HL-60/S4 treated with retinoic acid at 250 ng/mL for 4 days and 3 days (cell line): ENCODE data around the gene ACP6.
"Not testable (repeated sequence)": the region's sequence is repeated elsewhere in the genome, so short reads cannot be mapped to it uniquely, and the experiment has no call there.

ENCODE experiments used
- in situ Hi-C: fragments of 300-500 bp; cut with MboI; formaldehyde crosslinking; loops from 2 replicates; pipeline ENCODE4 v1.7.0; 2022; ENCODE audit warnings: low sequenced_read_pairs

ACP6 gene

DNA sequence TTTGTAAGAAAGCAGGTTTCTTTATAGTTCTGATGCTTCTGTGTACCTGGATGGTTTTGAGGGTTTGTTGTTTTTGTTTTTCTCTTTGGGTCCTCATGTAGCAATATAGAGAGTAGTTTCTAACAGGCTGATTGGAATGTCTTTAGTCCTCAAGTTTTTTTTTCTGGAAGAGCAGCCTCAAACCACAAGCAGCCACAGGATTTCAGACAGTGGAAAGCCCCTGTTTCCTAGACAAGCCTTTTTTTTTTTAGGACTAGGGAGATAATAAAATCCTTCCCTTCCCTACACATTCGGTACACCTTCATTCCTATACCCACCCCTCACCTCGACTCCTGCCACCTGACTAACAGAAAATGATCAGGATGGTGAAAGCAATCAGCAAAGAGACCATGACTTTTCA is 47.6 kb downstream of the ACP6 start:
- in situ Hi-C loops, result no loop called here

DNA sequence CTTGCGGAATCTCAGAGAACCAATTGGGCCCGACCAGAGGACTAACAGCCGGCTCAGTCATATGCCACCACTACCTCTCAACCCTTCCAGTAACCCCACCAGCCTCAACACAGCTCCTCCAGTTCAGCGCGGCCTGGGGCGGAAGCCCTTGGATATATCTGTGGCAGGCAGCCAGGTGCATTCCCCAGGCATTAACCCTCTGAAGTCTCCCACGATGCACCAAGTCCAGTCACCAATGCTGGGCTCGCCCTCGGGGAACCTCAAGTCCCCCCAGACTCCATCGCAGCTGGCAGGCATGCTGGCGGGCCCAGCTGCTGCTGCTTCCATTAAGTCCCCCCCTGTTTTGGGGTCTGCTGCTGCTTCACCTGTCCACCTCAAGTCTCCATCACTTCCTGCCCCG is 49.8 kb downstream of the ACP6 start:
- in situ Hi-C loops, result no loop called here

DNA sequence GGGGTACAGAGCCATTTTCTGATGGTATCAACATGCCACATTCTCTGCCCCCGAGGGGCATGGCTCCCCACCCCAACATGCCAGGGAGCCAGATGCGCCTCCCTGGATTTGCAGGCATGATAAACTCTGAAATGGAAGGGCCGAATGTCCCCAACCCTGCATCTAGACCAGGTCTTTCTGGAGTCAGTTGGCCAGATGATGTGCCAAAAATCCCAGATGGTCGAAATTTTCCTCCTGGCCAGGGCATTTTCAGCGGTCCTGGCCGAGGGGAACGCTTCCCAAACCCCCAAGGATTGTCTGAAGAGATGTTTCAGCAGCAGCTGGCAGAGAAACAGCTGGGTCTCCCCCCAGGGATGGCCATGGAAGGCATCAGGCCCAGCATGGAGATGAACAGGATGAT is 50.6 kb downstream of the ACP6 start:
- in situ Hi-C loops, result no loop called here

DNA sequence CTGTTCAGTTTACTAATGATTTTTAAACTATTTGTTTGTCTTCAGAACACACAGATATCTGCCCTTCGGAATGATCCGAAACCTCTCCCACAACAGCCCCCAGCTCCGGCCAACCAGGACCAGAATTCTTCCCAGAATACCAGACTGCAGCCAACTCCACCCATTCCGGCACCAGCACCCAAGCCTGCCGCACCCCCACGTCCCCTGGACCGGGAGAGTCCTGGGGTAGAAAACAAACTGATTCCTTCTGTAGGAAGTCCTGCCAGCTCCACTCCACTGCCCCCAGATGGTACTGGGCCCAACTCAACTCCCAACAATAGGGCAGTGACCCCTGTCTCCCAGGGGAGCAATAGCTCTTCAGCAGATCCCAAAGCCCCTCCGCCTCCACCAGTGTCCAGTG is 51.6 kb downstream of the ACP6 start:
- in situ Hi-C loops, result no loop called here

DNA sequence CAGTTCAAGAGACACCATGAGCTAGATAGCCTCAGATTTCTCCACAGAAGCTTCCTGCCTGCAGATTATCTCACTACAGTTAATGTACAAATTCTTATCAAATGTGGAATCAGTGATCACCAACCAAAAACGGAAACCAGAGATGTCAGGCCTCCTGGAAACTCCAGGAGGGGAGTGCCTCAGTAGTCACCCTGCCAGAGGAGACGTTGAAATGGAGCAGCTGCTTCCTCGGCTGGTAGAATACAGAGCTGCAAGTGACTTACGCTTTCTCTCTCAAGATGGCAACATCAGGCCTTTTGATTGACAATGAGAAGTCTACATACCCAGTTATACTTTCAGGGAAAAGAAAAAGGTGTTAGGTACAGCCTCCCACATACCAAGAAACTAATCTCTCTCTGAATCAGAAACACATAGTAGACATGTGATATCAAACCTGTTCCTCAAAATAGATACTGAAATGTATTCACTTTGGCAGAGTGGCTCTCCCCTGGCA is 52.2 kb downstream of the ACP6 start:
- in situ Hi-C loops, result no loop called here

DNA sequence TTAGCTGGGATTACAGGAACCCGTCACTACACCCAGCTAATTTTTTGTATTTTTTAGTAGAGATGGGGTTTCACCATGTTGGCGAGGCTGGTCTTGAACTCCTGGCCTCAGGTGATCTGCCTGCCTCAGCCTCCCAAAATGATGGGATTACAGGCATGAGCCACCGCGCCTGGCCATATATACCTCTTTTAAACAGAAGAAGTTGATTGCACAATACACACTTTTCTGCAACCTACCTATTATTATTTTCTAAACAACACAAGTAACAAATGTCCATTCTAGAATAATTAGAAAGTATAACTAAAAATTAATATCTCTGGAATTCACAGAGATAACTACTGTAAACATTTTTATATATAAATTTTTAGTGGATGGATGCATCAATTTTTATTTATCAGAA is 55.4 kb downstream of the ACP6 start:
- in situ Hi-C loops, result not testable (repeated sequence)

DNA sequence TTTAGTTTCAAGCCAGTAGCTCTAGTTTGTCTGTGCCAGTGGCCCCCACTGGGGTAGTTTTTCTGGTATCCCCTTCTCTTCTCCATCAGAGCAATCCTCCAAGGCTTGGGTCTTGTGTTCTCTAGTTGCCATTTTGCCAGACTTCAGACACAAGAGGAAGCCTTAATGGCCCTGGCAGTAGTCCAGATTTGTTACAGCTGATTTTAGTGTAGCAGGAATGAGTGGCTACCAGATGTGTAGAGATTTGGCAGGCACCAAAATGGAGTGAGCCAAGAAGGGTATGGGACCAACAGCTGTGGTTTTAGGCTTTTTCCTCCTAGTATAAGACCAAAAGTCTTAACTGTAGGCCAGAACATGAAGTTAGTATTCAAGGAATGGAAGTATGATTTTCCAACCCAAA is 56.8 kb downstream of the ACP6 start:
- in situ Hi-C loops, result no loop called here

DNA sequence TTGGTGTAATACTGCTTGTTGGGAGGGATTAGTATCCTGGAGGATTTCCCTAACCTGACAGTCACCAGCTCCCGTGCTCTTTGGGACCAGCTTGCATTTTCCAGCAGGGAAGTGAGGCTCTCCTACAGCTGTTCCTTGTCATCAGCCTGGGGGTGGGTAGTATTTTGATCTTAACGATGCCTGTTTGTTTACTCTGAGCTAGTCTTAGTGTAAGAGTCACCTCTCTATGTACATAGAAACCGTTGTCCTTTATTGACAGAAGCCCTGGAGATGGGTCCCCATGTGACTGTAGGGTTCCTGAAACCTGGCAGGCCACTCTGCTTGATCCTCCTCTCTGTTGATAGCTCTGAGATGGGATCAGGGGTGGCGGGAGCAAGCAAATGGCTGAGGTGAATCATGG is 58.0 kb downstream of the ACP6 start:
- in situ Hi-C loops, result no loop called here

DNA sequence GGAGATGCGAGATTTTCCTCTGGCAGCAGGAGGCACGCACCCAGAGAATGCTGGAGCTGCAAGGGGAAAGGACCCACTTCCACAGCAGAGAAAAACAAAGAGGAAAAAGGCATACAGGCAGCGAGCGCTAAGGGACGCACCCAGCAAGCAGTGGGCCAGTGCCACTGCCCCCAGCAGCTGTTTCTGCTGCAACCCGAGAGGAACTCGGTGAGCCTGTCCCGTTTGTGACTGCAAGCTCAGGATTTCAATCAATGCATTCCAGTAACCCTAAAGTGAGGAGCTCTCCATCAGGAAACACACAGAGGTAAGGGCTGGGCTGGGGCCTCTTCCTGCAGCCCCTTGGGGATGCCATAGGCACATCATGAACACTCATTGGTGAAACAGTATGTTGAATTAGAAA is 58.7 kb downstream of the ACP6 start:
- in situ Hi-C loops, result no loop called here

DNA sequence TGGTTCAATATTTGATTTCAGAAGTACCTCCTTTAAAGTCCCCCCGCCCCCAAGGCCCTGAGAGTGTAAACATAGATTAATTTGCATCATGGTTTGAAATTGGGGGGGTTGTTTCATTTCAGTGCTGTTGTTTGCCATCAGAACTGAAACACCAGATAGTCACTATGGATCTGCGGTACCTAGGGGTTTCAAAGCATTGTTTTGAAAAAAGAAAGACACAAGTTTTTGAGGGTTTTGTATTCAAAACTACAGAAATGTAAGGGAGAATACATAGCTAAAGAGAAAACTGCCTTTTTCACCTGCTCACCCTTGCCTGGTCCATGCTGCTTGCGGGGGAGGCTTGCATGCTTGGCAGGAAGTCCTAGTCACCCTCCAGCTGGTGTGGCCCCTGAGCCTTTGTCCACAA is 59.3 kb downstream of the ACP6 start:
- in situ Hi-C loops, result no loop called here

DNA sequence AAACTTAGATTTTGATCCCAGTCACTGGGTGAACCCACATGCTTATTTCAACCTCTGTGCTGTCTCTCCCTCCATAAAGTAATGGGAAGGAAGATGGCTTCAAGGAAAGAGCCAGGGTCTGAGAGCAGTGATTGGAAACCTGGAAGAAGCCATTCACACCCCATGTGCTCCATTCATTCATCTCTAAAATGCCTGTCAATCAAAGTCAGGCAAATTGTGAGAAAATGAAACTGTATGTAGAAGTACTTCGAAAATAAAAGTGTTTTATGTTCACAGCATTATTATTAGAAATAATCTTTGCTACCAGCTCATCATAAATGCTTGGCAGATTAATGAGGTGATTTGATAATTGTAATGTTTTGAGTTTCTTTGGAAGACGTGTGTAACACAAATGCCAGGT is 61.0 kb downstream of the ACP6 start:
- in situ Hi-C loops, result no loop called here

DNA sequence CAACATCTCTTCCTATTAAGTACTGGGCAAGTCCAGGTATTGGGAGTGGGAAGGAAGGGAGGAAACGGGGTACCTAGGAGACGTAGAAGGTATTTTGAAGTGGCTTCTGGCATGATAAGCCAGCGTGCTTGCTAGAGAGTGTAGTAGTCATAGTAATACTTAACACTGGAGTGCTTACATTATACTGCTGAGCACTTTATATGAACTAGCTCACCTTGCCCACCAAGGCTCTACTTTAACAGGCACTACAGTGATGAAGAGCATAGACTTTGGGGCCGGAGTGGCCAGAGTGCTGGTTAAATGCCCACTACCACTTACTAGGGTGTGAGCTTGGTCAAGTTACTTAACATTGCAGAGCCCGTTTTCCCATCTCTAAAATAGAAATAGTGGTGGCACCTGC is 61.7 kb downstream of the ACP6 start:
- in situ Hi-C loops, result no loop called here

DNA sequence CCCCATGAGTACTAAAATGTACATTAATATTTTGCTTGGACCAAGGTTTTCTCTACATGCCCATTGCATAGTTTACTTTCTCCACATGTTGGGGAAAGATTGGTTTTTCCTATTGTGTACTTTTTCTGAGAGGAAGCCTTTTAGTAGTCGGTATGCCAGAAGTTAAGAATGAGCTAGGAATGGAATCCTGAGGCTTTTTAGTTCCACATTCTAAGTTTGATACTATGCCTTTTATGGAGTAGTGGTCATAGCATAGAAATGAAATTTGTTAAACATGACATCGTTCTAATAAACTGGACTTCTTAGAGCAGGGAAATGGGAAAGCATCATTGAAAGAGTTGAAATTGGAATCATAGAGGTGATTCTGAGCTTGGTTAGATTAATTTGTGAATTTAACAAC is 64.7 kb downstream of the ACP6 start:
- in situ Hi-C loops, result no loop called here

DNA sequence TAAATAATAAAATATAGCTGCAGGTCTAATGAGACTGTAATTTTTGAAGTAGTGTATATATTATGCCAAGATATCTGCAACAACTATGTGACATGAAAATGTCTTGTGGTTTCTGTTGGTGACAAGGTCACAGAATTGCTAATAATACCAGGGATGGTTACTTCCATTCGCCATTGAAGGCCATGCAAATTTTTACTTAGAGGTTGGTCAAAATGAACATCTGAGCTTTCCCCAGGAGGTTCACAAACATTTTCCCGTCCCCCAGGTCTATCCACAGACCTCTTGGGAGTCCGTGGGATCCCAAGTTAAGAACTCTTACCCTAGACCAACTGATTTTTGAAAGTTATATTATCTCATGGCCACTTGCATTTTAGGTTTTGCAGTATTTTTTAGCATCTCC is 66.3 kb downstream of the ACP6 start:
- in situ Hi-C loops, result no loop called here

DNA sequence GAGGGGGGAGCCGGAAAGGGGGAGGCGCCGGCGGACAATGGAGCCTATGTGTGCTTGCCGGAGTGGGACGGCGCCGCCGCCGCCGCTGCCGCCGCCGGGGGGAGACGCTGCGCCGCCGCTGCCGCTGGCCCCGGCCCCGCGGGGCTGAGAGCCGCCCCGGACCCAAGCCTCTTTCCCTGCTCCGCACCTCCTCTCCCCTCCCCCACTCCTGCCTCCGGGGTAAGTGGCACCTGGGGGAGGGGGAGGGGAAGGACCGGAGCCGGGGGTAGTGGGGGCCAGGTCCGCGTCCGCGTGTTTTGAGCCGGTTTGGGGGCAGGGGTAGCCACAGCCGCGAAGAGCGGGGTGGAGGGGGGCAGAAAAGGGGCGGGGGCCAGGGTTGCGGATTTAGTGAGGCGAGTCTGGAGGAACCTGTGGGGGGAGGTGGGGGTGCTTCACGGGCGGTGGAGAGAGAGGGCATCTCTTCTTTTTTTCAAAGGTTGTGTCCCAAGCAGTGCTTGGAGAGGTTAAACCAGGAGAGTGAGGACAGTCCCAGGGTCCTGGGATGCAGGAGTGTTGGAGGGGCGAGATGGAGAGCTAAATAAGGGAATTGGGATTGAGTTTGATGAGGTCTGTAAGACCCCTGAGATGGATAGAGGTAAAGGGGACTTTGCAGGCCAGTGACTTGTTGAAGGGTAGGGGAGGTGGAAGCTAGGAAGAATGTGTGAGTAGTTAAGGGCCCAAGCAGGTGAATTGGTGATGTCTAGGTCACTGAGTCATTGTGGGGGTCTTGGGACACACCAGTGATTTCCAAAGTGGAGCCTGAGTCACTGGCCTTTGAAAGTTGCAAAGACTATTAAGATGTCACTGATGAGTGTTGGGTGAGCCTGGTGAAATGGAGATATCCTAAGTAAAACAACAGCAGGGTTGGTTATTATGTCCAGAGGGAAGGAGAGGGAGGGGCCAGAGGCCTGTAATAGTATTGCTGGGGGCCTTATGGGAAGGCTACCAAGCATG is 69.9 kb downstream of the ACP6 start:
- in situ Hi-C loops, result no loop called here

DNA sequence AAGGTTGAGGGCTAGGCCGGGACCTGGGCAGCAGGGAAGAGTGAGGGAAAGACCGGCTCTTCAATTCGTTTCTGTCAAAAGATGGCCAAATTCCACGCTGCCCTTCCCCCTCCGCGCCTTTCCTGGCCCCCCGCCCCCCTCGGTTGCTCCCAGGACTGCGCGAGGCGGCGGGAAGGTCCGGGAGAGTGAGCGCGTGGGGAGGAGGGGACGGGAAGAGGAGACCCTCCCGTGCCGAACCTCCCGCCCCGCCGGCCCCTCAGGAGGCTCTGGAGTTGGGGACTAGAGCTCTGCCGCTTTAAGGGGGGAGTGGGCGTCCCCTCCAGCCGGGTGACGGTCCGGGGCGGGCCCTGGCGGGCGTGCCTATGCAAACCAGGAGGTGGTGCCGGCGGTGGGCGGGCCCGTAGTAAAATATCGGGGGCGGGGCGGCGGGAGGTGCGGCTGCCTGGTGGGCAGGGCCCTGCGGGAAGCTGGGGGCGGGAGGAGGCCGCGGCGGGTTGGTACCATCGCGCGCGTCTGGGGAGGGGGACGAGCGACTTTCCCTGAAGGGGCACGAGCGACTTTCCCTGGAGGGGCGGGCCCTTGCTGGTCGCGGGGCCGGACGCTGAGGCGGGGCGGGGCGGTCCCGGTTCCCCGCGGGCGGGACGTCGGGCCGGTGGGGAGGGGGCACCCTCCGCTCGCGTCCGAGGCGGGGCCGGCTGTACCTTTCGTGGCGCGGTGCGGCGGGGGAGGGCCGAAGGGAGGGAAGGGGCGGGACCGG is 70.8 kb downstream of the ACP6 start:
- in situ Hi-C loops, result no loop called here

DNA sequence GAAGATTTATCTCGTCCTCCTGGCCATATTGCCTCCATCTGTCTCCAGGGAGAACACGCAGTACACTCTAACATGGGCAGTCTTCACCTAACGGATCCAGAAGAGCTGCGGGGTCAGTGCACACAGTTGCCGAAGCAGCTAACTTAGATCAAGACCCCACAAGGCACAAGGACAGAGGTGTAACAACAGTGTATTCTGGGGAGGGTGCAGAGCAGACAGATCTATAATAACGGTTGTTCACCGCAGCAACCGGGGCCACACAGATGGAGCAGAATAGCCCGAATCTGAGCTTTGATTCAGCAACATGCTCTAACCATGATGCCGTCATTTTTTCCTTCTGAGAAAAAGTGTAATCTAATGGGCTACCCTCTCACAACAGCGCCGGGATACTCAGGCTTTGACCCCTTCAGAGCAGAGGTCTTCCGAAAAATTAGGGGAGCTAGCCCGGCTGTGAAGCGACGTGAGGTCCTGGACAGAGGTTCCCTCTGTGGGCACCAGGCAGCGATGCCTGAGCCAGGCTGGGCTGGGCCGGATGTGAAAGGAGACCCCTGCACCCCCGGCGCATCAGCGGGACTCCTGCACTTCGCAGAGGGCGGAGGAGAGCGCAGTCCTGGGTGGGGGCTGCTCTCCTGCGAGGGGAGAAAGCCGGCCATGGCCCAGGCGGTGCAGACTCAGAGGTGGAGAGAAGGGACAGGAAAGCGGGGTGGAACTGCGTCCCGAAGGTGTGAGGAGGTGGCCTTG is 71.5 kb downstream of the ACP6 start:
- in situ Hi-C loops, result no loop called here

DNA sequence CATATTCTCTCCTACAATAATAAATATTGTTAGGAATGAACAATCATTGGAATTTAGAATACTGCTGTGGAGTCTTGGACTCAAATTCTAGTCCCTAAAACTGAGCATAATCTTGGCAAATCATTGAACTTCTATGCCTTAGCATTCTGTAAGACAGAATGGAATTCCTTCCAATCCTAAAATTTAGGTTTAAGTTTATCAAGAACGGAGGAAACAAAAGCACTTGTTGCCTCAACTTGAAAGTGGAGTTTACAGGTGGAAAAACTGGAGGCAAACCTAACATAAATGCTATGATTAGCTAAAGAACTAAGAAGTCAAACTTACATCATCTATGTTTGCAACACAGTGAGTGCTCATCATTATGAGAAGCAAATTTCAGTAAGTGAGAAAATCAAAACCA is 73.3 kb downstream of the ACP6 start:
- in situ Hi-C loops, result no loop called here
